ENCODE results near the gene SLC10A3.

The SLC10A3 gene

DNA sequence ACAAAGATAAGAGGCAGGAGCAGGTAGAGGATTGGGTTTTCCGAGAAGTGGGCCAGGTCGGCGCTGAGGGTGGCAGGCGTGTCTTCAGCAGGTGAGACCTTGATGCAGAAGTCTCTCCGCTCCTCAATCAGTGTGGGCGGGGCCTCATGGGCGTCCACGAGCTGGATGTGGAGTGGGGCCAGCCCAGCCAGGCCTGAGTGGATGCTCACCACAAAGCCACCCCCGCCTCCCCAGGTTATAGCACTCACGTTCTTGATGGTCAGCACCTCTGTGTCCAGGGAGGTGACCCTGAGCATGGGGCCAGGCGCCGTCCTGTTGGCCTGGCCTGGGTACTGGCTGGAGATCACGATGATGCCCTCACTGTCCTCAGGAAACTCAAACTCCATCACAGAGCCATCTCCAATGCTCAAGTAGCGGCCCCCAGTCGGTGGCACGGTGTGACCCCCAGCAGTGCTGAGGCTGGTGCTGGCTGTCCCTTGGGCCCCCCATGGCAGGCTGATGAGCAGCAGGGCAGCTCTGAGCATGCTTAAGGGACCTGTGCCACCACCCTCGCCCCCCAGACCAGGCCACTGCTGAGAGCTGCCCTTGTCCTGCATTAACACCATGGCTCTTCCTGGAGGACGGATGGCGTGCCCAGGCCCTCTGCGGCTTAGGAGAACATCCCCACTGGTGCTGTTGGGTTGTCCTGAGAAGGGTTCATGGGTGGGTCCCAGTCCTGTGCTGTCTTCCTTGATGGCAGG, 1.9 kb downstream of the SLC10A3 start:
- peak overlapping the region; percentile 87 for H3K4me3 ChIP-seq (ENCODE audit: low read depth, low read length, poor library complexity, severe bottlenecking)
- TF ChIP-seq, protein P1, sequence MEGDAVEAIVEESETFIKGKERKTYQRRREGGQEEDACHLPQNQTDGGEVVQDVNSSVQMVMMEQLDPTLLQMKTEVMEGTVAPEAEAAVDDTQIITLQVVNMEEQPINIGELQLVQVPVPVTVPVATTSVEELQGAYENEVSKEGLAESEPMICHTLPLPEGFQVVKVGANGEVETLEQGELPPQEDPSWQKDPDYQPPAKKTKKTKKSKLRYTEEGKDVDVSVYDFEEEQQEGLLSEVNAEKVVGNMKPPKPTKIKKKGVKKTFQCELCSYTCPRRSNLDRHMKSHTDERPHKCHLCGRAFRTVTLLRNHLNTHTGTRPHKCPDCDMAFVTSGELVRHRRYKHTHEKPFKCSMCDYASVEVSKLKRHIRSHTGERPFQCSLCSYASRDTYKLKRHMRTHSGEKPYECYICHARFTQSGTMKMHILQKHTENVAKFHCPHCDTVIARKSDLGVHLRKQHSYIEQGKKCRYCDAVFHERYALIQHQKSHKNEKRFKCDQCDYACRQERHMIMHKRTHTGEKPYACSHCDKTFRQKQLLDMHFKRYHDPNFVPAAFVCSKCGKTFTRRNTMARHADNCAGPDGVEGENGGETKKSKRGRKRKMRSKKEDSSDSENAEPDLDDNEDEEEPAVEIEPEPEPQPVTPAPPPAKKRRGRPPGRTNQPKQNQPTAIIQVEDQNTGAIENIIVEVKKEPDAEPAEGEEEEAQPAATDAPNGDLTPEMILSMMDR (IDR thresholded peaks at IDR 0.05; ENCODE audit: low read length), result no peak
- no peak for TF ChIP-seq EZH2 (IDR thresholded peaks at IDR 0.05; ENCODE audit: borderline replicate concordance, low read length)
- H3F3A ChIP-seq (ENCODE audit: insufficient read depth, low read length), result no peaks in the 10 kb centered on the region
- peaks cover 20% of the 10 kb centered on the region for H3K36me3 ChIP-seq (ENCODE audit: insufficient read depth, low read length)
- H3K79me2 ChIP-seq (ENCODE audit: insufficient read depth, low read length), result no peaks in the 10 kb centered on the region
- H3K4me2 ChIP-seq (ENCODE audit: low read length), result peak overlapping the region; percentile 99; the same call in 1 of the 2 replicates
- peak overlapping the region; percentile 8 for H3K27ac ChIP-seq (ENCODE audit: low read depth, low read length, poor library complexity, severe bottlenecking)
- H3K4me1 ChIP-seq (ENCODE audit: insufficient read depth, low read length, severe bottlenecking), result peaks cover 39% of the 10 kb centered on the region
- no peak overlapping the region; the same call in 1 of the 2 replicates for H3K9ac ChIP-seq (ENCODE audit: low read length)
- no peaks in the 10 kb centered on the region for H3K9me2 ChIP-seq (ENCODE audit: low read depth, low read length)
- H3K27me3 ChIP-seq (ENCODE audit: insufficient read depth, low read length), result no peaks in the 10 kb centered on the region
- H4K20me1 ChIP-seq (ENCODE audit: insufficient read depth, low read length), result no peaks in the 10 kb centered on the region
- H3K9me3 ChIP-seq (ENCODE audit: low read length), result no peaks in the 10 kb centered on the region
- no peak overlapping the region for H2AFZ ChIP-seq (ENCODE audit: low read length)

DNA sequence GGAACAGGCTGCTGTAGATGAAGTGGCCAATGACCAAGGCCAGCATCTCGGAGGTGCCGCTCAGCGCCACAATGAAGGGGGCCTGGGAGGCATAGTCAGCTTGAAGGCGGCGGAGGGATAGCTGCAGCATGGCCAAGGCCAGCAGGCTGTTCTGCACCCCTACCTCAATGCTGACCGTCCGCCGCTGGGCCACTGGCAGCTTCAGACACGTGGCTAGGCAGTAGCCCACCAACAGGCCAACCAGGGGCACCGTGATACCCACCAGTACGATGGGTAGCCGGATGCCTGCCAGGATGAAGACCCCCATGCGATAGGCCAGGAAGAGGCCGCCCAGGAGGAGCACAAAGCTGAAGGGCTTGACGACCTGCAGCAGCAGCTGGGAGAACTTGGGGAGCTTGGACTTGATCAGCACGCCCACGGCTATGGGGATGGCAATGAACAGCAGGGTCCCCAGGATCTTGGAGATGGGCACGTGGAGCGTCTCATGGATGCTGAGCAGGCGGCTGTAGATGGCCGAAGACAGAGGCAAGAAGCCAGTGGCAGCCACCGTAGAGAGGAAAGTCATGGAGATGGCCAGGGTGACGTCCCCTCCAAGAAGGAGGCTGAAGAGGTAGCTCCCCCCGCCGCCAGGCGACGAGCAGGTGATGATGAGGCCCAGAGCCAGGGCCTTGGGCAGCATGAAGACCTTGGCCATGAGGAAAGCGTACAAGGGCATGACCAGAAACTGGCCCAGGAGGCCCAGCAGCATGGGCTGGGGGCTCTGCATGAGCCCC, 2.7 kb downstream of the SLC10A3 start:
- Histone ChIP-seq H3K27ac (ENCODE audit: low read depth, low read length, poor library complexity, severe bottlenecking) (peak overlapping the region; percentile 63), H3K4me3 (ENCODE audit: low read depth, low read length, poor library complexity, severe bottlenecking) (no peak overlapping the region), H3K9me2 (ENCODE audit: low read depth, low read length) (no peaks in the 10 kb centered on the region), H3F3A (ENCODE audit: insufficient read depth, low read length) (no peaks in the 10 kb centered on the region), H4K20me1 (ENCODE audit: insufficient read depth, low read length) (no peaks in the 10 kb centered on the region), H2AFZ (ENCODE audit: low read length) (no peak overlapping the region), H3K9me3 (ENCODE audit: low read length) (no peaks in the 10 kb centered on the region), H3K79me2 (ENCODE audit: insufficient read depth, low read length) (no peaks in the 10 kb centered on the region), H3K4me1 (ENCODE audit: insufficient read depth, low read length, severe bottlenecking) (peaks cover 47% of the 10 kb centered on the region), H3K9ac (ENCODE audit: low read length) (no peak overlapping the region), H3K4me2 (ENCODE audit: low read length) (no peak overlapping the region), H3K36me3 (ENCODE audit: insufficient read depth, low read length) (peaks cover 23% of the 10 kb centered on the region), H3K27me3 (ENCODE audit: insufficient read depth, low read length) (no peaks in the 10 kb centered on the region)
- TF ChIP-seq, protein P1 (IDR thresholded peaks at IDR 0.05; ENCODE audit: low read length), result no peak
- no peak for TF ChIP-seq EZH2 (IDR thresholded peaks at IDR 0.05; ENCODE audit: borderline replicate concordance, low read length)

DNA sequence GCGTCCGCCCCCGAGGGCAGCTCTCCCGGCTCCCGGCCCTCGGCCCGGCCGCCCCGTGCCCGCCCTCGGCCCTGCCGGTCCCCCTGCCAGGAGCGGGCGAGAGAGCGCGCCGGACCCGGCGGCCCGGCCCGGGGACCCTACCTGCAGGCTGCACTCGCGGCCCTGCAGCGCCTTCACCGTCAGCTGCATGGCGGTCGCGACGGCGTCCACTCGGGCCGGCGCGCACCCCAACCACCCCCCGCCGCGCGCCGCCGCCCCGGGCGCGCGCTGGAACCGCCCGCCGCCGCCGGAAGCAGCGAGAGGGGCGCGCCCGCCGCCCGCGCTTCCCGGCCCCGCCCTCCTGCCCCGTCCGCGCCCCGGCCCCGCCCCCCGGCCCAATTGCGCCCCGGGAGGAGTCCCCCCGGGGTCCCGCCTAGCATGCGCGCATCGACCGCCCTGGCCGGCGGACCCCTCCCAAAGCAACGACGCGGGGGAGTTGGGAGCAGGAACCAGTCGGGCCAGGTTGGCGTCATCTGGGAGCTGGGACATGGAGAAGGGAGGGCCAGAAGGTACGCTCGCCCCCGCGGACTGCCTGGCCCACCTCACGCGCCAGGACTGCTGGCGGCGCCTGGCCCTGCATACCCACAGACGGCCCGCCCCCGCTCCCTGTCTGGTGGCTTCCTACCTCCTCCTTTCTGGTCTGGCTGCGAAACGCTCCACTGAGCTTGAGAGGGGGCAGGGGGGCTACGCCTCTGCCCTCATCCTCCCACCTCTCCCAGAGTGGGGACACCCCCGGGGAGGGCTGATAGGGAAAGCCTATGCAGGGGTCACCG, 3.8 kb downstream of the SLC10A3 start, which contains the start of gene UBL4A:
TSS of gene UBL4A (minus strand) at position 220 of the 812 bp plus-strand sequence. CDS start at position 189, 31 bp downstream.
- Histone ChIP-seq H2AFZ (ENCODE audit: low read length) (no peak within 1 kb of the TSS), H3K4me1 (ENCODE audit: insufficient read depth, low read length, severe bottlenecking) (peaks cover 58% of the 10 kb centered on the region), H3K27ac (ENCODE audit: low read depth, low read length, poor library complexity, severe bottlenecking) (peak within 1 kb of the TSS; percentile 63)

More for the DNA sequence above, 3.8 kb downstream of the SLC10A3 start, which contains the start of gene UBL4A:
- Histone ChIP-seq H3K27me3 (ENCODE audit: insufficient read depth, low read length) (no peaks in the 10 kb centered on the region), H3K9me2 (ENCODE audit: low read depth, low read length) (no peaks in the 10 kb centered on the region), H4K20me1 (ENCODE audit: insufficient read depth, low read length) (no peaks in the 10 kb centered on the region), H3K9ac (ENCODE audit: low read length) (peak within 1 kb of the TSS; percentile 84), H3K36me3 (ENCODE audit: insufficient read depth, low read length) (peaks cover 23% of the 10 kb centered on the region), H3K4me3 (ENCODE audit: low read depth, low read length, poor library complexity, severe bottlenecking) (peak within 1 kb of the TSS; percentile 72), H3K9me3 (ENCODE audit: low read length) (no peaks in the 10 kb centered on the region), H3K79me2 (ENCODE audit: insufficient read depth, low read length) (no peaks in the 10 kb centered on the region), H3F3A (ENCODE audit: insufficient read depth, low read length) (no peaks in the 10 kb centered on the region), H3K4me2 (ENCODE audit: low read length) (peak within 1 kb of the TSS; percentile 79)
- TF ChIP-seq, protein P1 (IDR thresholded peaks at IDR 0.05; ENCODE audit: low read length), result no peak
- no peak for TF ChIP-seq EZH2 (IDR thresholded peaks at IDR 0.05; ENCODE audit: borderline replicate concordance, low read length)

All from OCI-LY1 (cell line).